ENCODE data around the gene CDH11.

CDH11 gene

DNA sequence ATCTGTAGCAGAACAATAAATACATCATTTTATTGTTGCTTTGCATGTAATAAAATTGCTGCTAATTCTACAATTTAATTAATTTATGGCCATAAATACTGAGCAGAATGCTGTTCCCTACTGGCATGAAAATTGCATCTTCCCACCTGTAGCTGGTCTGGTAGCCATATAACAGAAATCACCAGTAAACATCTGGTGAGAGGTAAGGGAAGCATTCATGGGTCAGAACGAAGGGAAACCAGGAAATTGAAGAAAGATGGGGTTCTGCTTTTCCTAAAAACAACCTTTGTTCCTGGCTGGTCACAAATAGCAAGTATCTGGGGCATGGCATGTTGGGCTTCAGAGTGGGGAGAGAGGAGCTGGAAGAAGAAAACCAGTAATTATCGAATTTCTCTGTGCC is 128.4 kb downstream of the CDH11 start:
- Histone ChIP-seq H3K9me3 (no peaks in the 10 kb centered on the region; the same call in 1 of the 2 replicates), H3K4me1 (peaks cover 30% of the 10 kb centered on the region), H3K27me3 (no peaks in the 10 kb centered on the region), H3K9ac (no peak overlapping the region), H4K20me1 (no peaks in the 10 kb centered on the region), H3K36me3 (no peaks in the 10 kb centered on the region), H3K27ac (no peak overlapping the region), H3K4me2 (no peak overlapping the region), H3K4me3 (no peak overlapping the region)
- no peak for TF ChIP-seq Cebpa-rat (IDR thresholded peaks at IDR 0.05)

GRCh38 chr16:64991001-64991400 is 130.9 kb downstream of the CDH11 start:
- no peaks in the 10 kb centered on the region for H4K20me1 ChIP-seq
- no peaks in the 10 kb centered on the region; the same call in 1 of the 2 replicates for H3K9me3 ChIP-seq
- no peaks in the 10 kb centered on the region for H3K27me3 ChIP-seq
- H3K9ac ChIP-seq, result no peak overlapping the region
- H3K4me1 ChIP-seq, result peaks cover 40% of the 10 kb centered on the region
- no peaks in the 10 kb centered on the region for H3K36me3 ChIP-seq
- no peak overlapping the region for H3K4me3 ChIP-seq
- H3K27ac ChIP-seq, result no peak overlapping the region
- H3K4me2 ChIP-seq, result peak overlapping the region; percentile 25; the same call in 1 of the 2 replicates
- no peak for TF ChIP-seq Cebpa-rat (IDR thresholded peaks at IDR 0.05)

- Histone ChIP-seq H3K27ac (no peak overlapping the region), H3K9me3 (no peaks in the 10 kb centered on the region; the same call in 1 of the 2 replicates), H3K4me2 (no peak overlapping the region), H3K27me3 (no peaks in the 10 kb centered on the region), H3K4me1 (peaks cover 40% of the 10 kb centered on the region), H3K36me3 (no peaks in the 10 kb centered on the region), H4K20me1 (no peaks in the 10 kb centered on the region), H3K4me3 (no peak overlapping the region), H3K9ac (no peak overlapping the region)
- TF ChIP-seq Cebpa-rat (IDR thresholded peaks at IDR 0.05), result no peak
Observed at GRCh38 chr16:64990101-64990500, 131.8 kb downstream of the CDH11 start.

GRCh38 chr16:64989050-64989449 is 132.8 kb downstream of the CDH11 start:
- no peak overlapping the region for H3K27ac ChIP-seq
- no peak for TF ChIP-seq Cebpa-rat (IDR thresholded peaks at IDR 0.05)
- no peak overlapping the region for H3K4me3 ChIP-seq
- H3K36me3 ChIP-seq, result no peaks in the 10 kb centered on the region
- H3K27me3 ChIP-seq, result no peaks in the 10 kb centered on the region
- no peaks in the 10 kb centered on the region for H4K20me1 ChIP-seq
- H3K4me1 ChIP-seq, result peaks cover 40% of the 10 kb centered on the region
- H3K9me3 ChIP-seq, result no peaks in the 10 kb centered on the region; the same call in 1 of the 2 replicates
- peak overlapping the region; percentile 62 for H3K4me2 ChIP-seq
- H3K9ac ChIP-seq, result no peak overlapping the region

GRCh38 chr16:64983963-64984362 is 137.9 kb downstream of the CDH11 start:
- TF ChIP-seq Cebpa-rat (IDR thresholded peaks at IDR 0.05), result no peak
- no peak overlapping the region for H3K27ac ChIP-seq
- no peak overlapping the region for H3K4me2 ChIP-seq
- H3K27me3 ChIP-seq, result no peaks in the 10 kb centered on the region
- no peaks in the 10 kb centered on the region for H3K9me3 ChIP-seq
- H3K4me3 ChIP-seq, result no peak overlapping the region
- H3K9ac ChIP-seq, result no peak overlapping the region
- H3K4me1 ChIP-seq, result peaks cover 15% of the 10 kb centered on the region
- no peaks in the 10 kb centered on the region for H3K36me3 ChIP-seq
- no peaks in the 10 kb centered on the region for H4K20me1 ChIP-seq

DNA sequence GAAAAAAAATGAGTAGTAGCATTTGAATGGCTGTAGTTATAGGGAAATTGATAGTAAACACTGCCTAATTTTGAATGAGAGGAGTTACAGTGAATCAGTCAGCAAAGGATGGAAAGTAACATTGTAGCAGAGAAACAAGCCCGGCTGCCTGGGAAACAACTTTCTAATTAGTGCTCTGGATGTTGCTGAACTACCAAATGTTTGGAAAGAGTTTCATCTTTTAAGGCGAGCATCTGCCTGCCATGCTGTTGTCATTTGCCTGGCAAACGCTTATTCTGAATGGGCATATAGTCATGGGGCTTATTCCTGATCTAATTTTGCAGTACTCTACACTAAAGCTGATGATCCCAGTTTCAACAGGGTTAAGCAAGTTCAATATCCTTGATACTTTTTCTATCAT is 138.6 kb downstream of the CDH11 start:
- Histone ChIP-seq H3K9me3 (no peaks in the 10 kb centered on the region), H3K9ac (no peak overlapping the region), H3K36me3 (no peaks in the 10 kb centered on the region), H4K20me1 (no peaks in the 10 kb centered on the region), H3K4me2 (no peak overlapping the region), H3K4me3 (no peak overlapping the region), H3K27me3 (no peaks in the 10 kb centered on the region), H3K4me1 (peaks cover 8% of the 10 kb centered on the region), H3K27ac (no peak overlapping the region)
- TF ChIP-seq Cebpa-rat (IDR thresholded peaks at IDR 0.05), result no peak

GRCh38 chr16:64982581-64982980 is 139.3 kb downstream of the CDH11 start:
- H3K4me1 ChIP-seq, result peaks cover 1% of the 10 kb centered on the region
- H3K9me3 ChIP-seq, result no peaks in the 10 kb centered on the region
- H3K4me3 ChIP-seq, result no peak overlapping the region
- no peak for TF ChIP-seq Cebpa-rat (IDR thresholded peaks at IDR 0.05)
- no peak overlapping the region for H3K9ac ChIP-seq
- no peaks in the 10 kb centered on the region for H4K20me1 ChIP-seq
- no peaks in the 10 kb centered on the region for H3K36me3 ChIP-seq
- H3K27me3 ChIP-seq, result no peaks in the 10 kb centered on the region
- no peak overlapping the region for H3K4me2 ChIP-seq
- no peak overlapping the region for H3K27ac ChIP-seq

DNA sequence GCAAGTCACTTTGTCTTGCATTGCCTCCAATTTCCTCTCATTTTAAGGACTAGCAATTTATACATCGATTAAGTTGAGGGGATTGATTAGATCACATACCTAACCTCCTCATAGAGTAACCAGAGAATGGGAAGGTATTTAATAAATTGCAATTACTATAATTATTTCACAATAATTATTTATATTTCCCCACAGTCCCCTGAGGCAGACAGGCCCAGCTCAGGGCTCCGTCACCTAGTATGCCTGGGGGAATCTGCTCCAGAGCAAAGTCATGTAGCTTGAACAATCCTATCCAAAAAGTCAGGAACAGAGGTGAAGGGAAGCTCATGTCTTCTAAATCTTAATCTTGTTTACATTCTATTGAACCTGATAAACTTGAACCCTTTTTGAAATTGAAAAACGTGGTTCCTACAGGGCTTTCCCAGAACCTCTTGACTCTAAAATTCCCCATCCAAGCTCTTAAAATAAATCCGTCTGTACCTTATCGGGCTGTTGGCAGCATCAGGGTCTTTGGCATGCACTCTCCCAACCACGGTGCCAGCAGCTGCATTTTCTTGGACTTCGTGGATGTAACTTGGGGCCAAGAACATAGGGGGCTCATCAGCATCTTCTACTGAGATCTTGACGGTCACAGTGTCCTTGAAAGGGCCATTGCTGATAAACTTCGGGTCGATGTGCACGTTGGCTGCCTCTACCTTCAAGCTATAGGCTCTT is 140.1 kb downstream of the CDH11 start:
- Histone ChIP-seq H3K4me3 (no peak overlapping the region), H3K4me2 (no peak overlapping the region), H3K4me1 (no peaks in the 10 kb centered on the region), H3K9me3 (no peaks in the 10 kb centered on the region), H3K36me3 (no peaks in the 10 kb centered on the region), H3K9ac (no peak overlapping the region), H3K27me3 (no peaks in the 10 kb centered on the region), H4K20me1 (no peaks in the 10 kb centered on the region), H3K27ac (no peak overlapping the region)
- no peak for TF ChIP-seq Cebpa-rat (IDR thresholded peaks at IDR 0.05)

GRCh38 chr16:64977206-64977920 is 144.5 kb downstream of the CDH11 start:
- no peaks in the 10 kb centered on the region for H3K4me1 ChIP-seq
- H3K9ac ChIP-seq, result no peak overlapping the region
- no peaks in the 10 kb centered on the region for H3K36me3 ChIP-seq
- no peak overlapping the region for H3K4me3 ChIP-seq
- H4K20me1 ChIP-seq, result no peaks in the 10 kb centered on the region
- H3K4me2 ChIP-seq, result no peak overlapping the region
- TF ChIP-seq Cebpa-rat (IDR thresholded peaks at IDR 0.05), result no peak
- H3K27me3 ChIP-seq, result no peaks in the 10 kb centered on the region
- no peak overlapping the region for H3K27ac ChIP-seq
- no peaks in the 10 kb centered on the region for H3K9me3 ChIP-seq

DNA sequence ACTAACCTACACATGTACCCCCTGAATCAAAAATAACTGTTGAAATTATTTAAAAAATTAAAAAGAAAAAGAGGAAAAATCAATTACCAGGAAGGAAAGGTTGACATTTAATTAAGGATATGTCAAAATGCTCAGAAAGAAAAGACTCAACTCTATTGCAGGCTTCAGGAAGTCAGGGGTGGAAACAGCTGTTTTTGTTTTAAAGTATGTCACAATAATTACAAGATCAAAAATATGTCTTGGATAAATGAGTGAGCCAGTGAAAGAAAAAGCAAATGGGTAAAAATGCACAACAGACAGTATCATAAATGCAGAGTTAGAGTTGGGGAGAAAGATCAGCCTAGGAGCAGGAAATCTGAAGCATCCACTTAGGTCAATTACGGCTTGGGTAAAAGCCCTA is 146.0 kb downstream of the CDH11 start:
- Histone ChIP-seq H3K27ac (no peak overlapping the region), H3K4me3 (no peak overlapping the region), H3K36me3 (no peaks in the 10 kb centered on the region), H3K9me3 (no peaks in the 10 kb centered on the region), H3K9ac (no peak overlapping the region), H4K20me1 (no peaks in the 10 kb centered on the region), H3K4me1 (no peaks in the 10 kb centered on the region), H3K4me2 (no peak overlapping the region), H3K27me3 (no peaks in the 10 kb centered on the region)
- no peak for TF ChIP-seq Cebpa-rat (IDR thresholded peaks at IDR 0.05)
